T-helper 9 cell (primary cell): ENCODE data around the gene CACNA2D3.

Source experiments
- DNase-seq: peaks from one replicate; pipeline ENCODE4 v3.0.0-alpha.2; 2020

Gene CACNA2D3

GRCh38 chr3:54709785-54710184, 587.4 kb downstream of the CACNA2D3 start:
- no peak for DNase-seq

GRCh38 chr3:54710954-54711353, 588.6 kb downstream of the CACNA2D3 start:
- DNase-seq = no peak

GRCh38 chr3:54712539-54712938, 590.2 kb downstream of the CACNA2D3 start:
- no peak for DNase-seq

GRCh38 chr3:54713031-54713430, 590.7 kb downstream of the CACNA2D3 start:
- DNase-seq = no peak

- no peak for DNase-seq
These were observed 591.1 kb downstream of the CACNA2D3 start for GRCh38 chr3:54713455-54713854.

GRCh38 chr3:54714035-54714434, 591.7 kb downstream of the CACNA2D3 start:
- no peak for DNase-seq

- no peak for DNase-seq
These were observed 595.2 kb downstream of the CACNA2D3 start for GRCh38 chr3:54717506-54717905.

GRCh38 chr3:54719914-54720313, 597.6 kb downstream of the CACNA2D3 start:
- DNase-seq = no peak

GRCh38 chr3:54720604-54721003, 598.3 kb downstream of the CACNA2D3 start:
- DNase-seq = no peak

- no peak for DNase-seq
These were observed 609.5 kb downstream of the CACNA2D3 start for GRCh38 chr3:54731732-54732445.

GRCh38 chr3:54733106-54734006, 611.0 kb downstream of the CACNA2D3 start:
- no peak for DNase-seq

GRCh38 chr3:54736459-54736858, 614.1 kb downstream of the CACNA2D3 start:
- no peak for DNase-seq

- no peak for DNase-seq
These were observed 621.4 kb downstream of the CACNA2D3 start for GRCh38 chr3:54743755-54744154.

- DNase-seq = no peak
These were observed 621.9 kb downstream of the CACNA2D3 start for GRCh38 chr3:54744291-54744690.

- no peak for DNase-seq
These were observed 623.5 kb downstream of the CACNA2D3 start for GRCh38 chr3:54745843-54746242.

- DNase-seq = no peak
These were observed 624.4 kb downstream of the CACNA2D3 start for GRCh38 chr3:54746722-54747121.

GRCh38 chr3:54755756-54756155, 633.4 kb downstream of the CACNA2D3 start:
- DNase-seq = no peak

- DNase-seq = no peak
These were observed 634.0 kb downstream of the CACNA2D3 start for GRCh38 chr3:54756330-54756731.

- DNase-seq = no peak
These were observed 636.1 kb downstream of the CACNA2D3 start for GRCh38 chr3:54758461-54758860.

- DNase-seq = no peak
These were observed 636.8 kb downstream of the CACNA2D3 start for GRCh38 chr3:54759166-54759565.

- DNase-seq = no peak
These were observed 637.8 kb downstream of the CACNA2D3 start for GRCh38 chr3:54760201-54760600.

- DNase-seq = no peak
These were observed 639.3 kb downstream of the CACNA2D3 start for GRCh38 chr3:54761637-54762036.

- no peak for DNase-seq
These were observed 642.6 kb downstream of the CACNA2D3 start for GRCh38 chr3:54764911-54765310.

GRCh38 chr3:54771050-54771449, 648.7 kb downstream of the CACNA2D3 start:
- DNase-seq = no peak
